GM23248 (cell line): ENCODE measurements around the gene ZBTB46. TPM values are rescaled to one million over a fixed set of nuclear protein-coding genes. Genes with fewer than 3 reads are reported as not detected.

Experiments used
- DNase-seq: peaks from one replicate; pipeline ENCODE4 v3.0.0-alpha.2; 2015
- H2AFZ ChIP-seq: fragments of 200-600 bp; sonication (generic); 2 replicates; pipeline ENCODE4 v1.6.1; 2016; ENCODE audit warnings: antibody characterized with exemption
- H3F3A ChIP-seq: fragments of 200-600 bp; sonication (generic); 2 replicates; pipeline ENCODE4 v1.6.1; 2016; ENCODE audit warnings: mild to moderate bottlenecking, antibody characterized with exemption, mixed run types; ENCODE audit not compliant: insufficient read depth
- H3K27ac ChIP-seq: fragments of 200-600 bp; sonication (generic); 2 replicates; pipeline ENCODE4 v1.5.1; 2016; ENCODE audit warnings: mild to moderate bottlenecking
- H3K27me3 ChIP-seq: fragments of 200-600 bp; sonication (generic); replicated peaks from 2 replicates; pipeline ENCODE4 v1.6.1; 2016; ENCODE audit warnings: mild to moderate bottlenecking; ENCODE audit not compliant: insufficient read depth
- H3K36me3 ChIP-seq: fragments of 200-600 bp; sonication (generic); 2 replicates; pipeline ENCODE4 v1.6.1; 2016; ENCODE audit warnings: low read depth, mild to moderate bottlenecking
- H3K4me1 ChIP-seq: fragments of 200-600 bp; sonication (generic); 2 replicates; pipeline ENCODE4 v1.6.1; 2016; ENCODE audit warnings: mild to moderate bottlenecking; ENCODE audit not compliant: insufficient read depth
- H3K4me2 ChIP-seq: fragments of 200-600 bp; sonication (generic); one replicate; pipeline ENCODE4 v1.6.1; 2016; ENCODE audit warnings: mild to moderate bottlenecking; ENCODE audit not compliant: unreplicated experiment
- H3K4me3 ChIP-seq: fragments of 200-600 bp; sonication (generic); 2 replicates; pipeline ENCODE4 v1.5.1; 2016; ENCODE audit warnings: mild to moderate bottlenecking
- H3K79me2 ChIP-seq: fragments of 200-600 bp; sonication (generic); 2 replicates; pipeline ENCODE4 v1.6.1; 2016; ENCODE audit warnings: mild to moderate bottlenecking; ENCODE audit not compliant: insufficient read depth
- H3K9ac ChIP-seq: fragments of 200-600 bp; sonication (generic); 2 replicates; pipeline ENCODE4 v1.6.1; 2016; ENCODE audit warnings: mild to moderate bottlenecking
- H3K9me2 ChIP-seq: fragments of 200-600 bp; sonication (generic); 2 replicates; pipeline ENCODE4 v1.6.1; 2016; ENCODE audit warnings: mixed run types, mild to moderate bottlenecking, moderate library complexity; ENCODE audit not compliant: insufficient read depth
- H3K9me3 ChIP-seq: fragments of 200-600 bp; sonication (generic); one replicate; pipeline ENCODE4 v1.6.1; 2017; ENCODE audit warnings: low read depth
- H4K20me1 ChIP-seq: fragments of 200-600 bp; sonication (generic); 2 replicates; pipeline ENCODE4 v1.6.0; 2016; ENCODE audit not compliant: insufficient read depth
- EZH2 ChIP-seq: fragments of 200-600 bp; sonication (generic); IDR thresholded peaks from 2 replicates; pipeline ENCODE4 v1.6.1; 2018; ENCODE audit warnings: antibody characterized with exemption, mild to moderate bottlenecking; ENCODE audit not compliant: insufficient read depth, poor library complexity, severe bottlenecking
- EZH2phosphoT487 ChIP-seq: fragments of 200-600 bp; sonication (generic); IDR thresholded peaks from 2 replicates; pipeline ENCODE4 v1.6.1; 2018; ENCODE audit warnings: antibody characterized with exemption, moderate library complexity, mild to moderate bottlenecking, low read depth; ENCODE audit not compliant: insufficient read depth
- WGBS, 2 experiments: methylation state at CpG; one replicate each; pipeline ENCODE4 v1.1.6; 2015 to 2017; ENCODE audit warnings: low lambda C conversion rate in 2 of 2, low coverage in 1 of 2; ENCODE audit errors: missing lambda C conversion rate in 2 of 2; 5-methylcytosine and 5-hydroxymethylcytosine counted together
- in situ Hi-C: fragments of 300-500 bp; cut with MboI; formaldehyde crosslinking; loops from 2 replicates; pipeline ENCODE4 v1.15.0; 2020
- polyA plus RNA-seq: library from polyadenylated mRNA; unstranded; fragments of >200 nt; fragmentation: Nextera tagmentation; extraction: Ambion mirVana; gene quantifications from 2 replicates; pipeline ENCODE4 v1.2.1, GENCODE V29; 2016
- total RNA-seq: library from RNA; depleted of rRNA; stranded (reverse); fragments of >200 nt; shearing (Covaris generic); gene quantifications from 2 replicates; pipeline ENCODE4 v1.2.3, GENCODE V29; 2014

Gene ZBTB46
- total and polyA plus RNA-seq, 2 experiments from 2014 or later: 0.33 to 1.9 TPM

DNA sequence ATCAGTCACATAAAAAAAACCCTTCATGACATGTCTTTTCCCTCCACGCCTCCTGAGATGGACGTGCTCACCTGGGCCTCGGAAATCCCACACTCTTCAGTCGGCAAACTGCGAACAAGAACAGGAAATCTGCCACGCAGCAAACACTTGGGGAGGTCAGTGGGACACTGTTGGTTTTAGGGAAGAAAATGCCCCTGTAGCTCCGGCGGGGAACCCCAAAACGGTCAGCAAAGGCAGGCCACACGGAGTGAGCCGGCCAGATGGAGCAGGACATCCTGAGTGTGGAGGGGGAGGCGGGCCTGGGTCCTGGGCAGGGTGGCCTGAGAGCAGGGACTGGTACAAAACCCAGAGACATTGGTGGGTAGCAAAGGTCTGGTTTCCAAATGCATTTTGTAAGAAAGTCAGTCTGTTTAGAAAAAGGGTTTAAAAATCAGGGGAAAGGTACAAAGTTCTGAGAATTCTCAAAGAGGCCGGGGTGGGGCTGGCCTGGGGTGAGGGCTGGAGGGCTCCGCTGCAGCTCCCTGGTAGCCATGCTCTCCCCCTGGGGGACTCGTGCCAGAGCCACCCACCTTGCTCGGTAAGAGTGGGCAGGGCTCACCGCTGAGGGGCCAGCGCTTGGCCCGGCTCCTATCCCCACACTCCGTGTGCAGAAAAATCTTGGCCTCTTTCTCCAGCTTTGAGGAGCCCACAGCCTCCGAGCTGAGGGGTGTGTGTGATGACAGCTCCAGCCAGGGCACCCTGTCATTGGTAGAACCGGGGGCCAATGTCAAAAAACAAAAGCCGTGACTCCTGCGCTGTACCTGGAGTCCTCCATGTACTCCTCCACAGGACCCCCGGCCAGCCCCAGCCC is 86.3 kb downstream of the ZBTB46 start:
- Histone ChIP-seq H3K27ac (no peak overlapping the region), H4K20me1 (no peaks in the 10 kb centered on the region), H3K79me2 (no peaks in the 10 kb centered on the region), H3K9me2 (no peaks in the 10 kb centered on the region), H3K4me1 (peaks cover 7% of the 10 kb centered on the region; the same call in 1 of the 2 replicates), H3K4me3 (no peak overlapping the region), H2AFZ (no peak overlapping the region), H3K27me3 (no peaks in the 10 kb centered on the region), H3K9me3 (no peaks in the 10 kb centered on the region), H3K9ac (no peak overlapping the region), H3F3A (peaks cover 12% of the 10 kb centered on the region; the same call in 1 of the 2 replicates), H3K4me2 (no peak overlapping the region), H3K36me3 (0 out of 2 replicates have a peak, but pooled peaks cover 8% of the 10 kb centered on the region)
- in situ Hi-C loops: no loop called here
- DNase-seq: no peak
- 81 to 82% methylated on average over 25 of the region's 25 CpGs for WGBS, 2 experiments
- TF ChIP-seq EZH2phosphoT487 (no peak), EZH2 (no peak)

DNA sequence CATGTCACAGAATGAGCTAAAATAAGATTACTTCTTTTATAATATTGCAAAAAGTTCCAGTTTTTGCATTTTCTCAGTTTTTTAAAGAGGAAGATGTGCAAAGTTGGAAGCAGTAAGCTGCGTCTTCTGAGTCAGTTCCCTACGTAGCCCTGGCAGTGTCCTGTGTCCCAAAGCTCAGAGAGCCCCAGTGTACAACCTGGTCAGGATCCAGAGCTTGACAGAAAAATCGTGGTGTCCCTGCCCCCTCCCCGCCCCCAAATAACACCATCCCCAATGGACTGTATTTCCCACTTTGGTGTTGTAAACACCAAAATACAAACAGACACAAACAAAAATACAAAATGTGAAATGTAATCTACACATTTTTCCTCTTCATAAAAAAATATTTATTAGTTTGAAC is 86.9 kb downstream of the ZBTB46 start:
- in situ Hi-C loops: no loop called here
- DNase-seq: no peak
- TF ChIP-seq EZH2: no peak
- no peak for TF ChIP-seq EZH2phosphoT487

DNA sequence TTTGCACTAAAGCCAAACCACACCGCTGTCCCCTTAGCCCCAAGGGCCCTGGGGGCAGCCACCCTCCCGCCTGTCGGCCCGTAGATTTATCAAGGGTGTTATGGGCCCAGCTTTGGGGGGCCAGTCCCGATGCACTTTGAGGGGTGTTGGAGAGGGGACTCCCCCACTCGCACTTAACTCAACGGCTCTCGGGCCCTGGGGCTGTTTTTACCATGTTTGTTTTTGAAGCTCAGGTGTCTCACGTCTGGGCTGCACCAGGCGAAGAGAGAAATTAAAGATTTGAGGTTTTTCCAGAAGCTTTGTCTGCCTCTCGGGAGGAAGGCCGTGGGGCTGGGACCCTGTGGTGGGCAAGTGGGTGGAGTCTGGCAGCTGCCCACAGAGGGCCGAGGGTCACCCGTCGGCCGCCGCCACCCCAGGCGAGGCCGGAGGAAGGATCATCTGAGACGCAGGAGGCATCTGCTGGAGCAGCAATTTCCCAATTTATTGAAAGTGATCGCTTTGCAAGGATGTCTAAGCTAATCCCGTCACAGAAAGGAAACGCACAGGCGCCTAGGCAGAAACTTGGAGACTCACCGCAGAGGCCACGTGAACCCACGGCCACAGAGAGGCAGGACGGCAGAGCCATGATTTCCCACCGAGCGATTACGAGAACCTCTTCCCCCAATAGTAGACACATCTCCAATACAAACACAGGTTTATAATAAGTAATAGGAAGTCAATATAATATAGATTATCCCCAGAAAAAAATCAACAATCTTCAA is 87.7 kb downstream of the ZBTB46 start:
- Histone ChIP-seq H3F3A (peaks cover 12% of the 10 kb centered on the region; the same call in 1 of the 2 replicates), H3K9me2 (no peaks in the 10 kb centered on the region), H3K4me3 (no peak overlapping the region), H3K36me3 (0 out of 2 replicates have a peak, but pooled peaks cover 8% of the 10 kb centered on the region), H3K9me3 (no peaks in the 10 kb centered on the region), H2AFZ (no peak overlapping the region), H4K20me1 (no peaks in the 10 kb centered on the region), H3K79me2 (no peaks in the 10 kb centered on the region), H3K4me1 (peaks cover 7% of the 10 kb centered on the region; the same call in 1 of the 2 replicates), H3K27me3 (no peaks in the 10 kb centered on the region), H3K27ac (no peak overlapping the region), H3K4me2 (no peak overlapping the region), H3K9ac (no peak overlapping the region)
- DNase-seq: no peak
- WGBS, 2 experiments: 89 to 90% methylated on average over 30 to 31 of the region's 31 CpGs
- in situ Hi-C loops: no loop called here
- TF ChIP-seq EZH2: no peak
- TF ChIP-seq EZH2phosphoT487: no peak

More for the DNA sequence above, 86.9 kb downstream of the ZBTB46 start:
- Histone ChIP-seq H3K4me1 (peaks cover 7% of the 10 kb centered on the region; the same call in 1 of the 2 replicates), H3K79me2 (no peaks in the 10 kb centered on the region), H3K4me3 (no peak overlapping the region), H3K9ac (no peak overlapping the region), H3K27ac (no peak overlapping the region), H3K36me3 (0 out of 2 replicates have a peak, but pooled peaks cover 8% of the 10 kb centered on the region), H3K27me3 (no peaks in the 10 kb centered on the region), H3F3A (peaks cover 12% of the 10 kb centered on the region; the same call in 1 of the 2 replicates), H2AFZ (no peak overlapping the region), H3K4me2 (no peak overlapping the region), H3K9me3 (no peaks in the 10 kb centered on the region), H4K20me1 (no peaks in the 10 kb centered on the region), H3K9me2 (no peaks in the 10 kb centered on the region)
- WGBS, 2 experiments: 73 to 75% methylated on average over 4 of the region's 4 CpGs

DNA sequence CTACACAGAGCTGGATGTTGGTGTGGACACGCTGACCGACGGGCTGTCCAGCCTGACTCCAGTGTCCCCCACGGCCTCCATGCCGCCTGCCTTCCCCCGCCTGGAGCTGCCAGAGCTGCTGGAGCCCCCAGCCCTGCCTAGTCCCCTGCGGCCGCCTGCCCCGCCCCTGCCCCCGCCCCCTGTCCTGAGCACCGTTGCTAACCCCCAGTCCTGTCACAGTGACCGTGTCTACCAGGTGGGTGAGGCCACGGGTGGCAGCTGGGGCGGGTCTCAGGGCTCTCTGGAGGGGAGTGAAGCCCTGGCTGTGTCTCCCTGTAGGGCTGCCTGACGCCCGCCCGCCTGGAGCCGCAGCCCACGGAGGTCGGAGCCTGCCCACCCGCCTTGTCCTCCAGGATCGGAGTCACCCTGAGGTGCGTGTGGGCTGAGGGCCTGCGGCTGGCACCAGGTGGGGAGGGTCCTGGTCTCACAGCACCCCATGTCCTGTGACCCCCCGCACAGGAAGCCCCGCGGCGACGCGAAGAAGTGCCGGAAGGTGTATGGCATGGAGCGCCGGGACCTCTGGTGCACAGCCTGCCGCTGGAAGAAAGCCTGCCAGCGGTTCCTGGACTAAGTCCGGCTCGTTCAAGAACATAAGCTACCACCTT is 88.6 kb downstream of the ZBTB46 start:
- 0 out of 2 replicates have a peak, but pooled peaks cover 8% of the 10 kb centered on the region for H3K36me3 ChIP-seq
- peaks cover 7% of the 10 kb centered on the region; the same call in 1 of the 2 replicates for H3K4me1 ChIP-seq
- 94 to 96% methylated on average over 18 to 37 of the region's 37 CpGs for WGBS, 2 experiments
- H3K79me2 ChIP-seq: no peaks in the 10 kb centered on the region
- no peaks in the 10 kb centered on the region for H4K20me1 ChIP-seq
- no peak overlapping the region for H3K27ac ChIP-seq
- H3K27me3 ChIP-seq: no peaks in the 10 kb centered on the region
- no peak overlapping the region for H3K4me2 ChIP-seq
- H3K9me3 ChIP-seq: no peaks in the 10 kb centered on the region
- peaks cover 12% of the 10 kb centered on the region; the same call in 1 of the 2 replicates for H3F3A ChIP-seq
- TF ChIP-seq EZH2: no peak
- no peak for TF ChIP-seq EZH2phosphoT487
- H3K9ac ChIP-seq: no peak overlapping the region
- no peak overlapping the region for H3K4me3 ChIP-seq
- in situ Hi-C loops: no loop called here
- H2AFZ ChIP-seq: no peak overlapping the region
- DNase-seq: no peak
- no peaks in the 10 kb centered on the region for H3K9me2 ChIP-seq
